ENCODE data around the gene MTAP. TPM values are rescaled to one million over a fixed set of nuclear protein-coding genes. Genes with fewer than 3 reads are reported as not detected.

The MTAP gene
- total RNA-seq, 1 donor from 2014 or later, result 35.2 TPM

- Histone ChIP-seq H3K27ac (no peak overlapping the region), H3K27me3 (ENCODE audit: low read depth) (peaks cover 5% of the 10 kb centered on the region), H3K9me3 (no peaks in the 10 kb centered on the region), H3K4me1 (no peaks in the 10 kb centered on the region), H3K36me3 (no peaks in the 10 kb centered on the region), H3K4me3 (no peak overlapping the region)
- TF ChIP-seq CTCF (IDR thresholded peaks at IDR 0.05), result no peak
- intact Hi-C loops (cut with DNase I), result no loop called here
- no peak for DNase-seq
- ATAC-seq, result no peak
Observed at GRCh38 chr9:21778304-21778703, 24.1 kb upstream of the MTAP start.

GRCh38 chr9:21779397-21779796 lies 23.0 kb upstream of the MTAP start:
- Histone ChIP-seq H3K4me3 (no peak overlapping the region), H3K36me3 (no peaks in the 10 kb centered on the region), H3K4me1 (no peaks in the 10 kb centered on the region), H3K27me3 (ENCODE audit: low read depth) (peaks cover 5% of the 10 kb centered on the region), H3K27ac (no peak overlapping the region), H3K9me3 (no peaks in the 10 kb centered on the region)
- ATAC-seq, result no peak
- TF ChIP-seq CTCF (IDR thresholded peaks at IDR 0.05), result no peak
- intact Hi-C loops (cut with DNase I), result no loop called here
- no peak for DNase-seq

DNA sequence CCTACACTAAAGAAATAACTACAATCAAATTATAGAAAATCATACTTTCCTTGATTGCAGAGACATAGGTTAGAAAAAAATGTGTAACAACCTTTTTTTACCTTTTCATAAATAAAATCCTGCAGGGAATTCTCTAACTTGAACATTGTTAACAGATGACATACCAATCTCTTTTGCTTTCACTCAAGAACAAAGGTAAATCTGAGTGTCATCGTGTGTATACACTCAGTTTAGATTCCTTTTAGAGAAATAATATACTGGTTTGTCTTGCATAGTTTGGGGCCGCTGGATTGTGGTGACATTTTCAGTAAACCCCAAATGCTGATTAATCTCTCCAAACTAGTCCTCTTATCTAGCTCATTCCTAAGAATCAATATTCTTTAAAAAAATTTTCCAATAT lies 20.8 kb upstream of the MTAP start:
- DNase-seq (no peak), ATAC-seq (no peak)
- no peaks in the 10 kb centered on the region for H3K9me3 ChIP-seq
- no peak for TF ChIP-seq CTCF (IDR thresholded peaks at IDR 0.05)
- H3K36me3 ChIP-seq, result no peaks in the 10 kb centered on the region
- intact Hi-C loops (cut with DNase I), result no loop called here
- H3K27me3 ChIP-seq (ENCODE audit: low read depth), result peaks cover 5% of the 10 kb centered on the region
- H3K4me1 ChIP-seq, result no peaks in the 10 kb centered on the region
- no peak overlapping the region for H3K4me3 ChIP-seq
- no peak overlapping the region for H3K27ac ChIP-seq

- no peak for TF ChIP-seq CTCF (IDR thresholded peaks at IDR 0.05)
- no peaks in the 10 kb centered on the region for H3K36me3 ChIP-seq
- ATAC-seq (no peak), DNase-seq (no peak)
- no peaks in the 10 kb centered on the region for H3K4me1 ChIP-seq
- no peak overlapping the region for H3K4me3 ChIP-seq
- no peaks in the 10 kb centered on the region for H3K9me3 ChIP-seq
- no peak overlapping the region for H3K27ac ChIP-seq
- H3K27me3 ChIP-seq (ENCODE audit: low read depth), result peaks cover 5% of the 10 kb centered on the region
- intact Hi-C loops (cut with DNase I), result no loop called here
Observed at GRCh38 chr9:21782205-21782604, 20.2 kb upstream of the MTAP start.

- no peak overlapping the region for H3K27ac ChIP-seq
- no peaks in the 10 kb centered on the region for H3K27me3 ChIP-seq (ENCODE audit: low read depth)
- no peak for TF ChIP-seq CTCF (IDR thresholded peaks at IDR 0.05)
- intact Hi-C loops (cut with DNase I), result no loop called here
- ATAC-seq (peak; percentile 69 to 91), DNase-seq (no peak)
- H3K9me3 ChIP-seq, result no peaks in the 10 kb centered on the region
- no peak overlapping the region for H3K4me3 ChIP-seq
- H3K36me3 ChIP-seq, result no peaks in the 10 kb centered on the region
- no peaks in the 10 kb centered on the region for H3K4me1 ChIP-seq
Observed at GRCh38 chr9:21788752-21789151, 13.7 kb upstream of the MTAP start.

DNA sequence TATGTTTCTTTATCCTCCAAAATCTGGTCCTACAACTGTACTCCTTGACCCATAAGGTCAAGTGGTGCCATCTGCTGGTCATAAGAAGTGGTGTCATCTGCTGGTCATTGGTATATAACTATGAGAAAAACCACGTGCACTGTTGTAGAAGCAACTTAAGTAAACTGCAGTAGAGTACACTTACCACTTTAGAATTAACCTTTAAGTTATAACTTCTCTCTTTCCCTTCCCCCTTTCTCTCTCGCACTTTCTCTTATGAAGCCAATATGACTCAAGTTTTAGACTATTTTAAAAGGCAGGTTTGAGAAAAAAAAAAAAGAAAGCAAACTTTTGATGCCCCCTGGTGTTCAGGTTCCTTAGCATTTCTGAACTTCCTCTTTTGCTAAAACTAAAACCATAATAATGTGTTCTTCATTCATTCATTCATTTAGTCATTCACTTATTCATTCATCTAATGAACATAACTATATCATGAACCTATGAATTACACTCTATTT lies 12.8 kb upstream of the MTAP start:
- H3K9me3 ChIP-seq, result no peaks in the 10 kb centered on the region
- no peaks in the 10 kb centered on the region for H3K4me1 ChIP-seq
- DNase-seq (no peak), ATAC-seq (peak; percentile 89 to 95)
- peak; percentile 77 for TF ChIP-seq CTCF (IDR thresholded peaks at IDR 0.05)
- intact Hi-C loops (cut with DNase I), result no loop called here
- H3K27ac ChIP-seq, result no peak overlapping the region
- no peaks in the 10 kb centered on the region for H3K27me3 ChIP-seq (ENCODE audit: low read depth)
- no peaks in the 10 kb centered on the region for H3K36me3 ChIP-seq
- H3K4me3 ChIP-seq, result peak overlapping the region; percentile 12

Measured in lower lobe of right lung (tissue), 2 donors.